Measurements from ENCODE around the gene SLC22A25.
"Not testable (repeated sequence)": the region's sequence is repeated elsewhere in the genome, so short reads cannot be mapped to it uniquely, and the experiment has no call there.

GRCh38 chr11:63247237-63248002, 4.0 kb upstream of the SLC22A25 start:
- not testable (repeated sequence) for TF ChIP-seq ZNF274 (IDR thresholded peaks at IDR 0.05; ENCODE audit: low read depth, low read length); POLR2A (IDR thresholded peaks at IDR 0.05; ENCODE audit: borderline replicate concordance, extremely low read depth, insufficient read depth, insufficient read length); CTCF (IDR thresholded peaks at IDR 0.05 in 2 of 3, conservative IDR thresholded peaks at IDR 0.05 in 1 of 3; ENCODE audit: borderline replicate concordance in 1 of 3, insufficient read depth in 1 of 3, low read depth in 2 of 3, low read length in 2 of 3); EZH2 (IDR thresholded peaks at IDR 0.05); EZH2phosphoT487 (IDR thresholded peaks at IDR 0.05; ENCODE audit: borderline replicate concordance); SRF (IDR thresholded peaks at IDR 0.05; ENCODE audit: low read depth); TCF7L2 (IDR thresholded peaks at IDR 0.05; ENCODE audit: borderline replicate concordance, extremely low read depth, insufficient read depth, insufficient read length); ZFX (IDR thresholded peaks at IDR 0.05); POLR2AphosphoS5 (IDR thresholded peaks at IDR 0.05; ENCODE audit: low read depth, low read length); CEBPB (IDR thresholded peaks at IDR 0.05; ENCODE audit: low read depth)

Data from HCT116 (cell line).